Measurements from ENCODE around the gene HMGN4. TPM values are rescaled to one million over a fixed set of nuclear protein-coding genes. Genes with fewer than 3 reads are reported as not detected.
A peak's percentile ranks its signal among the peaks of the same experiment; 100 is the strongest.

The HMGN4 gene
- total and polyA plus RNA-seq, 2 of the 8 experiments (the other 6 are each of a cell fraction or from before 2014, with no cell fraction given) = 23.4 to 66.4 TPM

- no peak for DNase-seq (ENCODE audit: low read depth in 1 of 2, low spot score in 2 of 2)
- Histone ChIP-seq H2BK15ac (ENCODE audit: low read length) (no peak overlapping the region), H3K18ac (ENCODE audit: extremely low read depth, low read length) (no peak overlapping the region), H2BK12ac (ENCODE audit: low read depth, low read length) (no peak overlapping the region), H3K4ac (replicated peaks; ENCODE audit: insufficient read length, low read depth, low read length) (no peak overlapping the region), H4K91ac (replicated peaks; ENCODE audit: insufficient read length, low read length) (no peak overlapping the region), H2BK5ac (ENCODE audit: low read depth, low read length) (no peak overlapping the region), H3K27ac (ENCODE audit: low read depth, low read length) (no peak overlapping the region), H3K36me3 (ENCODE audit: control insufficient read depth in 2 of 4, insufficient read depth in 4 of 4, low read length in 3 of 4) (peaks cover 0 to 6% (median 1%) of the 10 kb centered on the region in 4 experiments; a peak in 2 of 8 replicates), H2AK5ac (ENCODE audit: low read depth, low read length) (no peak overlapping the region), H3K14ac (ENCODE audit: insufficient read length) (no peak overlapping the region), H4K5ac (ENCODE audit: insufficient read length, low read depth, low read length) (no peak overlapping the region), H3K9ac (replicated peaks in 1 of 4; ENCODE audit: extremely low read depth in 1 of 4, low read depth in 3 of 4, low read length in 3 of 4) (peak overlapping the region in 2 of 4 experiments; percentile 24 to 57; a peak in 3 of 7 replicates), H3K4me1 (replicated peaks in 1 of 4; ENCODE audit: control insufficient read depth in 3 of 4, insufficient read depth in 4 of 4, low read length in 3 of 4) (peaks cover 0 to 5% (median 2%) of the 10 kb centered on the region in 4 experiments; a peak in 5 of 7 replicates), H3K79me2 (ENCODE audit: control insufficient read depth in 1 of 2, insufficient read depth in 2 of 2, low read length in 2 of 2) (peaks cover 0 to 12% of the 10 kb centered on the region in 2 experiments; a peak in 2 of 4 replicates), H4K8ac (ENCODE audit: extremely low read depth, insufficient read depth, low read length) (no peak overlapping the region), H3K79me1 (ENCODE audit: low read depth, low read length) (peaks cover 8% of the 10 kb centered on the region), H3K4me3 (ENCODE audit: extremely low read depth in 1 of 4, insufficient read depth in 2 of 4, low read depth in 3 of 4, low read length in 4 of 4) (peak overlapping the region; percentile 92 to 100 (median 99)), H2BK20ac (ENCODE audit: low read length) (no peak overlapping the region), H4K20me1 (replicated peaks in 1 of 2; ENCODE audit: control insufficient read depth in 1 of 2, insufficient read depth in 2 of 2, low read length in 2 of 2) (no peaks in the 10 kb centered on the region), H3K27me3 (replicated peaks in 1 of 4; ENCODE audit: control insufficient read depth in 3 of 4, extremely low read depth in 1 of 4, insufficient read depth in 3 of 4, low read length in 3 of 4) (no peaks in the 10 kb centered on the region), H2AFZ (ENCODE audit: low read length) (peak overlapping the region; percentile 93), H3K9me3 (ENCODE audit: insufficient read depth in 2 of 2, low read depth in 1 of 2, low read length in 1 of 2) (no peaks in the 10 kb centered on the region), H3K56ac (replicated peaks; ENCODE audit: insufficient read length, low read depth, low read length) (no peak overlapping the region), H3K23me2 (ENCODE audit: low read depth, low read length) (peaks cover 18% of the 10 kb centered on the region), H2BK120ac (replicated peaks; ENCODE audit: low read depth, low read length) (no peak overlapping the region), H3K4me2 (ENCODE audit: insufficient read depth in 1 of 2, low read depth in 2 of 2, low read length in 2 of 2) (peak overlapping the region; percentile 74 to 90), H3K23ac (ENCODE audit: insufficient read length) (no peak overlapping the region)
- ChIA-PET CTCF (ENCODE audit: partially characterized antibody) (interaction anchor here (0.5 to 6.0 kb wide), 9 partner anchors 7 to 925 kb away, joined by 3 to 134 read pairs (median 4); no protein-coding TSS in a partner anchor), POLR2A (ENCODE audit: partially characterized antibody) (interaction anchor here (0.6 to 2.9 kb wide), 6 partner anchors 18 to 309 kb away, joined by 3 to 29 read pairs (median 6); no protein-coding TSS in a partner anchor)
- WGBS, 2 experiments (ENCODE audit: extremely low coverage in 1 of 2, insufficient coverage in 1 of 2, insufficient read length in 1 of 2, insufficient replicate concordance in 2 of 2, low coverage in 1 of 2, low lambda C conversion rate in 2 of 2, missing lambda C conversion rate in 1 of 2) = 5% methylated on average over 6 of the region's 6 CpGs; no CpG with 5 or more reads in 1 of the 2 experiments
- no peak for FAIRE-seq
- TF ChIP-seq MAX (IDR thresholded peaks at IDR 0.05) = no peak
- no peak for TF ChIP-seq HDAC2 (IDR thresholded peaks at IDR 0.05; ENCODE audit: borderline replicate concordance in 1 of 2, low read depth in 2 of 2, low read length in 2 of 2)
- no peak for TF ChIP-seq POLR2A (IDR thresholded peaks at IDR 0.05; ENCODE audit: control extremely low read depth in 1 of 2, low read depth in 2 of 2, low read length in 2 of 2)
- TF ChIP-seq PHF8 (conservative IDR thresholded peaks at IDR 0.05; ENCODE audit: low read depth, low read length) = no peak
- TF ChIP-seq TAF1 (IDR thresholded peaks at IDR 0.05; ENCODE audit: low read depth, low read length) = no peak
- no peak for TF ChIP-seq NRF1 (IDR thresholded peaks at IDR 0.05; ENCODE audit: low read depth, low read length)
- TF ChIP-seq RNF2 (IDR thresholded peaks at IDR 0.05; ENCODE audit: borderline replicate concordance, low read depth, low read length, missing control alignments, poor library complexity, severe bottlenecking) = no peak
- no peak for TF ChIP-seq KDM1A (IDR thresholded peaks at IDR 0.05; ENCODE audit: borderline replicate concordance, low read length)
- TF ChIP-seq TCF12 (IDR thresholded peaks at IDR 0.05; ENCODE audit: low read depth, low read length) = no peak
- TF ChIP-seq ATF3 (IDR thresholded peaks at IDR 0.05; ENCODE audit: insufficient read depth, low read depth, low read length) = no peak
- TF ChIP-seq SIRT6 (IDR thresholded peaks at IDR 0.05; ENCODE audit: low read length) = no peak
Observed at GRCh38 chr6:26594131-26594498, 55.9 kb downstream of the HMGN4 start.
